ENCODE data around the gene OR2D3.

DNA sequence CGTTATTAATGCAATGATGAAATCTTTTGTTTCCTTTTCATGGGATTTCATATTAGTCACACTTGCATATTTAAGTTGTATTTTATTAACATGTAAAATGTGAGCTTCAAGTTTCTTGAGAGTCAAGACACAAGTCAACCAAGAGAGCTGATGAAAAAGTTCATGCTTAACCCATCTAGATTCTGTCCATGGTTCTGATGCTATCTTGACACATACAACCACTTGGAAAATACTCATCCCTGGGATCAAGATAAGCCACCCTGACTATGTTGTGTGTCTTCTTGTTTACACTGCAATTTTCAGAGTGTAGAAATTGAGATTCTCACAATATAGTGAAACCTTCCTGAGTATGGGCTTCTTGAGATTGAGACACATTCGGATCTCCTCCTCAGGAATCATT, 45.0 kb upstream of the OR2D3 start:
- TF ChIP-seq EZH2 (IDR thresholded peaks at IDR 0.05) (no peak), POLR2AphosphoS5 (IDR thresholded peaks at IDR 0.05; ENCODE audit: borderline replicate concordance, low read depth, low read length) (no peak)
